OCI-LY3 (cell line): Measurements from ENCODE around the gene KCNQ1.

Experiments
- CTCF ChIP-seq: fragments of 200-600, 300-600 bp; sonication (generic); IDR thresholded peaks from 2 replicates; pipeline ENCODE4 v1.5.1; 2014; ENCODE audit warnings: antibody characterized with exemption, low read length, low read depth
- EZH2phosphoT487 ChIP-seq: fragments of 200-600 bp; shearing (Covaris generic); IDR thresholded peaks from 2 replicates; pipeline ENCODE4 v1.6.1; 2018; ENCODE audit warnings: antibody characterized with exemption, mixed run types, low read depth

DNA sequence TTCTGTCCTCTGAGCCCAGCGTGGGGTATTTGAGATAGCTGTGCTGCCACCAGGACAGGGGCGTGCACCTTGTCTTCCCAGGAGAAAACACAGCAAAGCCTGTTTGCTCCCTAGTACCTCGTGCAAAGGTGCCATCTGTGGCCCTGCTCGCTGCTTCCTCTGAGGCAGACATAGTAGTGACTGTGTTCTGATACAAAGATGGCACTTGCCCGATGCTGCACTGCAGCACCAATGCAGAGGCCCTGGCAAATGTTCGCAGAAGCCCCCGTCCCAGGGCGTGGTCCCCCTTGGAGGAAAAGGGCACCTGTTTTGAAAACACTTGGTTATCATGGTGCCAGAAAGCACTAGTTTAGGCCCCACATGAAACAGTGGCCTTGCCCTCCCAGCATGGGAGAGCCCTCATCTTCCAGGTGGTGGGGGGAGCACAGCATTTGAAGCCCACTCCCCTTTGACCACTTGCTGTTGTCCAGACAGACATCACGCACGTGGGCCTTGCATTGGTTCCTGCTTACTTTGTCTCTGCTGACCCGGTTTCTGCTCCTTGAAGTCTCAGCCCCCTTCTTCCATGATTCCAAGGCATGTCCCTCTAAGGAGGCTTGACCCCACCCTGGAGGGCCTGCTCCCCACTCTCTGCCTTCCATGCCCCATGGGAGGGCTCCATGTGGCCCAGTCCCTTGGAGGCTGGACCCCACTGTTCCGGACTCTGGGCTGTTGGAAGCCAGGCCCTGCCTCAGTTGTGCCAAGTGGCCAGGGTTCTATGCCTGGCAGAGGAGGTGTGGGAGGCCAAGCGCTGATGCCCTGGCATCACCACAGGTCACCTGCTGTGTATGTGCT, 145.5 kb downstream of the KCNQ1 start:
- TF ChIP-seq CTCF (no peak), EZH2phosphoT487 (no peak)
